Upper lobe of left lung (tissue), 4 donors: ENCODE data around the gene MOV10L1.

Experiments
- EP300 ChIP-seq, 4 donors: sonication (generic); formaldehyde crosslinking; IDR thresholded peaks; one replicate each; pipeline ENCODE4 v1.5.1; 2017; ENCODE audit warnings: antibody characterized with exemption in 4 of 4, control low read depth in 2 of 4
- POLR2A ChIP-seq, 4 donors: fragments of 450-650 bp; IDR thresholded peaks; one replicate each; pipeline ENCODE4 v1.5.1; 2016 to 2017; ENCODE audit warnings: antibody characterized with exemption in 4 of 4, mild to moderate bottlenecking in 2 of 4
- POLR2AphosphoS5 ChIP-seq, 2 donors: sonication (generic); formaldehyde crosslinking; IDR thresholded peaks; one replicate each; pipeline ENCODE4 v1.5.1; 2017; ENCODE audit warnings: antibody characterized with exemption in 2 of 2
- TF ChIP-seq, protein P1 (sequence below), 6 experiments: fragments of 450-650 bp in 4 of 6; fragments of 200-600 bp in 2 of 6; sonication (generic) in 2 of 6; IDR thresholded peaks; one replicate each; pipeline ENCODE4 v1.5.1; 2016 to 2019; ENCODE audit warnings: antibody characterized with exemption in 6 of 6

DNA sequence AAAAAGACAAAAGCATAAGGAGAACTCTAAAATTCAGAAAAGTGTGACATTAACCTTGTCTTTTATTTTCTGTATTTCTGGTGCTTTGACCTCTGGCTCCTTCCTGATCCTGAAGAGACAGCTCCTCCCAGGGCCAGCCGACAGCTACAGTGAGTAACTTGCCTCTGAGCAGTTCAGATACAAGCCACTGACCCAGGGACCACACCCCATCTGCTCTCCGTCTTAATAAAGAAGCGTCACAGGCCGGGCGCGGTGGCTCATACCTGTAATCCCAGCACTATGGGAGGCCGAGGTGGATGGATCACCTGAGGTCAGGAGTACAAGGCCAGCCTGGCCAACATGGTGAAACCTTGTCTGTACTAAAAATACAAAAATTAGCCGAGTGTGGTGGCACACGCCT lies 11.0 kb upstream of the MOV10L1 start:
- TF ChIP-seq, protein P1, sequence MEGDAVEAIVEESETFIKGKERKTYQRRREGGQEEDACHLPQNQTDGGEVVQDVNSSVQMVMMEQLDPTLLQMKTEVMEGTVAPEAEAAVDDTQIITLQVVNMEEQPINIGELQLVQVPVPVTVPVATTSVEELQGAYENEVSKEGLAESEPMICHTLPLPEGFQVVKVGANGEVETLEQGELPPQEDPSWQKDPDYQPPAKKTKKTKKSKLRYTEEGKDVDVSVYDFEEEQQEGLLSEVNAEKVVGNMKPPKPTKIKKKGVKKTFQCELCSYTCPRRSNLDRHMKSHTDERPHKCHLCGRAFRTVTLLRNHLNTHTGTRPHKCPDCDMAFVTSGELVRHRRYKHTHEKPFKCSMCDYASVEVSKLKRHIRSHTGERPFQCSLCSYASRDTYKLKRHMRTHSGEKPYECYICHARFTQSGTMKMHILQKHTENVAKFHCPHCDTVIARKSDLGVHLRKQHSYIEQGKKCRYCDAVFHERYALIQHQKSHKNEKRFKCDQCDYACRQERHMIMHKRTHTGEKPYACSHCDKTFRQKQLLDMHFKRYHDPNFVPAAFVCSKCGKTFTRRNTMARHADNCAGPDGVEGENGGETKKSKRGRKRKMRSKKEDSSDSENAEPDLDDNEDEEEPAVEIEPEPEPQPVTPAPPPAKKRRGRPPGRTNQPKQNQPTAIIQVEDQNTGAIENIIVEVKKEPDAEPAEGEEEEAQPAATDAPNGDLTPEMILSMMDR (IDR thresholded peaks at IDR 0.05), result no peak
- no peak for TF ChIP-seq POLR2A (IDR thresholded peaks at IDR 0.05)
- no peak for TF ChIP-seq POLR2AphosphoS5 (IDR thresholded peaks at IDR 0.05)
- TF ChIP-seq EP300 (IDR thresholded peaks at IDR 0.05), result no peak
